Activated T-cell treated with anti-CD3 and anti-CD28 coated beads, Interleukin-2, amount 50 U/mL, for 72 hours (primary cell): ENCODE data around the gene NPPA. TPM values are rescaled to one million over a fixed set of nuclear protein-coding genes. Genes with fewer than 3 reads are reported as not detected.
"Not testable (repeated sequence)": the region's sequence is repeated elsewhere in the genome, so short reads cannot be mapped to it uniquely, and the experiment has no call there.

ENCODE experiments used
- ATAC-seq, 2 donors: fragments of 150-1000 bp; cut with Tn5 transposase; replicated peaks in 1 of 2; 2 replicates each; pipeline ENCODE4 v1.10.0; 2021; ENCODE audit warnings: moderate library complexity in 2 of 2, mild to moderate bottlenecking in 1 of 2
- DNase-seq, 2 donors: peaks; one replicate each; pipeline ENCODE4 v3.0.0; 2021 to 2022; ENCODE audit warnings: mixed read lengths in 1 of 2
- H3K27ac Mint-ChIP-seq: one replicate; pipeline ENCODE4 v1.8.0; 2022; ENCODE audit warnings: mild to moderate bottlenecking, moderate library complexity, mixed read lengths
- H3K27me3 Mint-ChIP-seq: one replicate; pipeline ENCODE4 v1.8.0; 2022; ENCODE audit warnings: low read depth, mixed read lengths
- H3K36me3 Mint-ChIP-seq, 2 donors: one replicate each; pipeline ENCODE4 v1.8.0; 2022; ENCODE audit warnings: mixed read lengths in 2 of 2, mild to moderate bottlenecking in 1 of 2; ENCODE audit not compliant: insufficient read depth in 2 of 2
- H3K4me1 Mint-ChIP-seq: one replicate; pipeline ENCODE4 v1.8.0; 2022; ENCODE audit warnings: low read depth, mixed read lengths
- H3K4me3 Mint-ChIP-seq, 2 donors: one replicate each; pipeline ENCODE4 v1.8.0; 2022; ENCODE audit warnings: mild to moderate bottlenecking in 2 of 2, mixed read lengths in 2 of 2, moderate library complexity in 2 of 2
- H3K9me3 Mint-ChIP-seq, 2 donors: one replicate each; pipeline ENCODE4 v1.8.0; 2022; ENCODE audit warnings: mixed read lengths in 2 of 2
- total RNA-seq, 2 donors: library from RNA; stranded (reverse); gene quantifications; one replicate each; pipeline ENCODE4 v1.2.3, GENCODE V29; 2022

Gene NPPA
- total RNA-seq, 2 donors from 2014 or later: not detected

- peaks cover 3 to 4% of the 10 kb centered on the region in 2 donors for H3K36me3 Mint-ChIP-seq
- no peaks in the 10 kb centered on the region for H3K27me3 Mint-ChIP-seq
- H3K27ac Mint-ChIP-seq: peak overlapping the region; percentile 89
- no peaks in the 10 kb centered on the region for H3K9me3 Mint-ChIP-seq
- ATAC-seq (no peak), DNase-seq (peak; percentile 19 to 20)
- H3K4me3 Mint-ChIP-seq: peak overlapping the region; percentile 96 to 98
- H3K4me1 Mint-ChIP-seq: peaks cover 73% of the 10 kb centered on the region
These were observed 42.7 kb downstream of the NPPA start for GRCh38 chr1:11804666-11805421.

GRCh38 chr1:11803924-11804665 lies 43.5 kb downstream of the NPPA start:
- H3K27me3 Mint-ChIP-seq, H3K9me3 Mint-ChIP-seq, ATAC-seq, H3K36me3 Mint-ChIP-seq, DNase-seq: not testable (repeated sequence)
- H3K4me1 Mint-ChIP-seq: peaks cover 68% of the 10 kb centered on the region
- H3K27ac Mint-ChIP-seq: peak overlapping the region; percentile 89
- peak overlapping the region; percentile 96 to 98 for H3K4me3 Mint-ChIP-seq

GRCh38 chr1:11802973-11803885 lies 44.4 kb downstream of the NPPA start:
- no peaks in the 10 kb centered on the region for H3K27me3 Mint-ChIP-seq
- peaks cover 62% of the 10 kb centered on the region for H3K4me1 Mint-ChIP-seq
- H3K9me3 Mint-ChIP-seq: no peaks in the 10 kb centered on the region
- H3K4me3 Mint-ChIP-seq: peak overlapping the region; percentile 96 to 98
- H3K36me3 Mint-ChIP-seq: peaks cover 2 to 3% of the 10 kb centered on the region in 2 donors
- ATAC-seq (peak; percentile 22 to 32), DNase-seq (peak; percentile 76 to 84)
- peak overlapping the region; percentile 68 for H3K27ac Mint-ChIP-seq

- no peak for DNase-seq
- peaks cover 55% of the 10 kb centered on the region for H3K4me1 Mint-ChIP-seq
- ATAC-seq: no peak
- peaks cover 2 to 3% of the 10 kb centered on the region in 2 donors for H3K36me3 Mint-ChIP-seq
- H3K27me3 Mint-ChIP-seq: no peaks in the 10 kb centered on the region
- no peak overlapping the region for H3K27ac Mint-ChIP-seq
- peak overlapping the region; percentile 96 to 98 for H3K4me3 Mint-ChIP-seq
- H3K9me3 Mint-ChIP-seq: no peaks in the 10 kb centered on the region
These were observed 45.0 kb downstream of the NPPA start for GRCh38 chr1:11802616-11802972.

GRCh38 chr1:11800756-11801433 lies 46.7 kb downstream of the NPPA start:
- no peak for DNase-seq
- Mint-ChIP-seq H3K4me1 (peaks cover 38% of the 10 kb centered on the region), H3K27me3 (no peaks in the 10 kb centered on the region), H3K27ac (no peak overlapping the region), H3K9me3 (no peaks in the 10 kb centered on the region), H3K36me3 (peaks cover 2 to 3% of the 10 kb centered on the region in 2 donors), H3K4me3 (no peak overlapping the region)
- ATAC-seq: no peak

- peaks cover 3 to 6% of the 10 kb centered on the region in 2 donors for H3K36me3 Mint-ChIP-seq
- no peak overlapping the region for H3K27ac Mint-ChIP-seq
- no peak overlapping the region for H3K4me3 Mint-ChIP-seq
- no peaks in the 10 kb centered on the region for H3K9me3 Mint-ChIP-seq
- H3K27me3 Mint-ChIP-seq: no peaks in the 10 kb centered on the region
- DNase-seq (no peak), ATAC-seq (no peak)
- H3K4me1 Mint-ChIP-seq: peaks cover 38% of the 10 kb centered on the region
These were observed 47.2 kb downstream of the NPPA start for GRCh38 chr1:11800391-11800755.

- peaks cover 34% of the 10 kb centered on the region for H3K4me1 Mint-ChIP-seq
- H3K9me3 Mint-ChIP-seq: no peaks in the 10 kb centered on the region
- no peak overlapping the region for H3K4me3 Mint-ChIP-seq
- DNase-seq (no peak), ATAC-seq (no peak)
- H3K27me3 Mint-ChIP-seq: no peaks in the 10 kb centered on the region
- peaks cover 3 to 8% of the 10 kb centered on the region in 2 donors for H3K36me3 Mint-ChIP-seq
- H3K27ac Mint-ChIP-seq: no peak overlapping the region
These were observed 47.7 kb downstream of the NPPA start for GRCh38 chr1:11799896-11800295.

GRCh38 chr1:11799099-11799498 lies 48.5 kb downstream of the NPPA start:
- ATAC-seq (no peak), DNase-seq (no peak)
- peaks cover 3 to 8% of the 10 kb centered on the region in 2 donors for H3K36me3 Mint-ChIP-seq
- no peaks in the 10 kb centered on the region for H3K9me3 Mint-ChIP-seq
- no peak overlapping the region for H3K4me3 Mint-ChIP-seq
- H3K4me1 Mint-ChIP-seq: peaks cover 26% of the 10 kb centered on the region
- H3K27ac Mint-ChIP-seq: no peak overlapping the region
- H3K27me3 Mint-ChIP-seq: no peaks in the 10 kb centered on the region

- Mint-ChIP-seq H3K4me3 (no peak overlapping the region), H3K36me3 (peaks cover 3 to 8% of the 10 kb centered on the region in 2 donors), H3K4me1 (peaks cover 12% of the 10 kb centered on the region), H3K9me3 (no peaks in the 10 kb centered on the region), H3K27me3 (no peaks in the 10 kb centered on the region), H3K27ac (no peak overlapping the region)
- no peak for ATAC-seq
- no peak for DNase-seq
These were observed 49.9 kb downstream of the NPPA start for GRCh38 chr1:11797525-11798216.

GRCh38 chr1:11796036-11796828 lies 51.4 kb downstream of the NPPA start:
- H3K4me1 Mint-ChIP-seq: no peaks in the 10 kb centered on the region
- no peak overlapping the region for H3K27ac Mint-ChIP-seq
- no peaks in the 10 kb centered on the region for H3K9me3 Mint-ChIP-seq
- no peaks in the 10 kb centered on the region for H3K27me3 Mint-ChIP-seq
- no peak for ATAC-seq
- peaks cover 3 to 11% of the 10 kb centered on the region in 2 donors for H3K36me3 Mint-ChIP-seq
- no peak overlapping the region for H3K4me3 Mint-ChIP-seq
- no peak for DNase-seq
